Measurements from ENCODE around the gene EXOSC2.

EXOSC2 gene

GRCh38 chr9:130732136-130732535, 38.6 kb downstream of the EXOSC2 start:
- no peak overlapping the region for H2AFZ ChIP-seq (ENCODE audit: low read depth, low read length)
- no peaks in the 10 kb centered on the region for H3K9me3 ChIP-seq (ENCODE audit: insufficient read depth, low read length)
- no peaks in the 10 kb centered on the region for H3K4me1 ChIP-seq (ENCODE audit: low read length)
- H3K9ac ChIP-seq (ENCODE audit: low read length) = no peak overlapping the region
- H3K27me3 ChIP-seq (ENCODE audit: low read depth, low read length) = no peaks in the 10 kb centered on the region
- H4K20me1 ChIP-seq (ENCODE audit: insufficient read depth, low read length) = no peaks in the 10 kb centered on the region
- H3K4me3 ChIP-seq (ENCODE audit: low read length) = no peak overlapping the region
- H3K79me2 ChIP-seq (ENCODE audit: low read length) = 0 out of 2 replicates have a peak, but pooled peaks cover 3% of the 10 kb centered on the region
- H3K27ac ChIP-seq (ENCODE audit: low read length) = no peak overlapping the region
- H3K36me3 ChIP-seq (replicated peaks; ENCODE audit: low read depth, low read length) = no peaks in the 10 kb centered on the region
- H3K4me2 ChIP-seq (ENCODE audit: low read length) = no peak overlapping the region
- peak; percentile 23 for TF ChIP-seq CTCF (IDR thresholded peaks at IDR 0.05; ENCODE audit: low read depth, low read length)
- TF ChIP-seq EZH2phosphoT487 (IDR thresholded peaks at IDR 0.05; ENCODE audit: low read depth) = no peak

GRCh38 chr9:130732793-130733221, 39.2 kb downstream of the EXOSC2 start:
- 0 out of 2 replicates have a peak, but pooled peaks cover 3% of the 10 kb centered on the region for H3K79me2 ChIP-seq (ENCODE audit: low read length)
- H3K27me3 ChIP-seq (ENCODE audit: low read depth, low read length) = no peaks in the 10 kb centered on the region
- H3K4me3 ChIP-seq (ENCODE audit: low read length) = no peak overlapping the region
- H3K9me3 ChIP-seq (ENCODE audit: insufficient read depth, low read length) = no peaks in the 10 kb centered on the region
- no peaks in the 10 kb centered on the region for H4K20me1 ChIP-seq (ENCODE audit: insufficient read depth, low read length)
- no peaks in the 10 kb centered on the region for H3K4me1 ChIP-seq (ENCODE audit: low read length)
- H3K4me2 ChIP-seq (ENCODE audit: low read length) = no peak overlapping the region
- H3K27ac ChIP-seq (ENCODE audit: low read length) = no peak overlapping the region
- H2AFZ ChIP-seq (ENCODE audit: low read depth, low read length) = no peak overlapping the region
- H3K9ac ChIP-seq (ENCODE audit: low read length) = no peak overlapping the region
- TF ChIP-seq EZH2phosphoT487 (IDR thresholded peaks at IDR 0.05; ENCODE audit: low read depth) (no peak), CTCF (IDR thresholded peaks at IDR 0.05; ENCODE audit: low read depth, low read length) (no peak)
- H3K36me3 ChIP-seq (replicated peaks; ENCODE audit: low read depth, low read length) = no peaks in the 10 kb centered on the region

GRCh38 chr9:130735566-130735965, 42.0 kb downstream of the EXOSC2 start:
- Histone ChIP-seq H3K9me3 (ENCODE audit: insufficient read depth, low read length) (no peaks in the 10 kb centered on the region), H4K20me1 (ENCODE audit: insufficient read depth, low read length) (no peaks in the 10 kb centered on the region), H3K4me1 (ENCODE audit: low read length) (no peaks in the 10 kb centered on the region), H3K36me3 (replicated peaks; ENCODE audit: low read depth, low read length) (no peaks in the 10 kb centered on the region), H3K27ac (ENCODE audit: low read length) (no peak overlapping the region), H3K9ac (ENCODE audit: low read length) (no peak overlapping the region), H3K4me3 (ENCODE audit: low read length) (no peak overlapping the region), H3K27me3 (ENCODE audit: low read depth, low read length) (no peaks in the 10 kb centered on the region), H3K4me2 (ENCODE audit: low read length) (no peak overlapping the region), H2AFZ (ENCODE audit: low read depth, low read length) (no peak overlapping the region), H3K79me2 (ENCODE audit: low read length) (peaks cover 7% of the 10 kb centered on the region; the same call in 1 of the 2 replicates)
- no peak for TF ChIP-seq EZH2phosphoT487 (IDR thresholded peaks at IDR 0.05; ENCODE audit: low read depth)
- TF ChIP-seq CTCF (IDR thresholded peaks at IDR 0.05; ENCODE audit: low read depth, low read length) = no peak

- no peaks in the 10 kb centered on the region for H4K20me1 ChIP-seq (ENCODE audit: insufficient read depth, low read length)
- TF ChIP-seq CTCF (IDR thresholded peaks at IDR 0.05; ENCODE audit: low read depth, low read length) (no peak), EZH2phosphoT487 (IDR thresholded peaks at IDR 0.05; ENCODE audit: low read depth) (no peak)
- peaks cover 6% of the 10 kb centered on the region; the same call in 1 of the 2 replicates for H3K79me2 ChIP-seq (ENCODE audit: low read length)
- no peaks in the 10 kb centered on the region for H3K4me1 ChIP-seq (ENCODE audit: low read length)
- H3K4me2 ChIP-seq (ENCODE audit: low read length) = no peak overlapping the region
- H3K27me3 ChIP-seq (ENCODE audit: low read depth, low read length) = no peaks in the 10 kb centered on the region
- H3K27ac ChIP-seq (ENCODE audit: low read length) = no peak overlapping the region
- H3K4me3 ChIP-seq (ENCODE audit: low read length) = no peak overlapping the region
- H3K9ac ChIP-seq (ENCODE audit: low read length) = no peak overlapping the region
- H3K9me3 ChIP-seq (ENCODE audit: insufficient read depth, low read length) = no peaks in the 10 kb centered on the region
- no peak overlapping the region for H2AFZ ChIP-seq (ENCODE audit: low read depth, low read length)
- no peaks in the 10 kb centered on the region for H3K36me3 ChIP-seq (replicated peaks; ENCODE audit: low read depth, low read length)
Observed at GRCh38 chr9:130736834-130737233, 43.3 kb downstream of the EXOSC2 start.
